GM13976 (cell line): ENCODE results near the gene FTMT.

ENCODE experiments used
- DNase-seq: peaks from one replicate; pipeline ENCODE4 v3.0.0; 2012; ENCODE audit warnings: low spot score
- in situ Hi-C: fragments of 300-500 bp; cut with MboI; formaldehyde crosslinking; loops from one replicate; pipeline ENCODE4 v1.12.0; 2022; ENCODE audit warnings: low sequenced_read_pairs, mixed read lengths, inconsistent platforms; ENCODE audit not compliant: unreplicated experiment
- TF ChIP-seq, protein P1 (sequence below): IDR thresholded peaks from 2 replicates; pipeline ENCODE4 v1.5.1; 2012; ENCODE audit warnings: borderline replicate concordance, mild to moderate bottlenecking; ENCODE audit not compliant: insufficient read depth; ENCODE audit errors: extremely low read depth, missing control alignments, control extremely low read depth

Gene FTMT

DNA sequence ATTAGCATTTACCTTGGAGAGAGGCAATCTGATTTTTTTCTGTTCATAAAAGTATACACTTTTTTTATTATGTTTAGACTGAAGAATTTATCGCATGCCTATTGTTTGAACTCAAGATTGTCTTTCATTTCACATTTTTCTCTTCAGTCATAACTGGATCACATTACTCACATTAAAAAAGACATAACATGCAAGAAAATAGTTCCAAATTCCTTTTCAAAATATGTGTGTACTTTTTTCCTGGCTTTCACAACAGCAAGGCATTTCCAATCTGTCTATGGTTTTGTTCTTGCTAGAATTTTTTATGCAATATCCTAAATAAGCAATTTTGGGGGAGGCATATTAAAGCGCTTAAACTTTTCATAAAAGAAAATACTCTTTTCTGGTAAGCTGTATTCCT, 21.2 kb downstream of the FTMT start:
- no peak for DNase-seq
- in situ Hi-C loops, result no loop called here
- TF ChIP-seq, protein P1, sequence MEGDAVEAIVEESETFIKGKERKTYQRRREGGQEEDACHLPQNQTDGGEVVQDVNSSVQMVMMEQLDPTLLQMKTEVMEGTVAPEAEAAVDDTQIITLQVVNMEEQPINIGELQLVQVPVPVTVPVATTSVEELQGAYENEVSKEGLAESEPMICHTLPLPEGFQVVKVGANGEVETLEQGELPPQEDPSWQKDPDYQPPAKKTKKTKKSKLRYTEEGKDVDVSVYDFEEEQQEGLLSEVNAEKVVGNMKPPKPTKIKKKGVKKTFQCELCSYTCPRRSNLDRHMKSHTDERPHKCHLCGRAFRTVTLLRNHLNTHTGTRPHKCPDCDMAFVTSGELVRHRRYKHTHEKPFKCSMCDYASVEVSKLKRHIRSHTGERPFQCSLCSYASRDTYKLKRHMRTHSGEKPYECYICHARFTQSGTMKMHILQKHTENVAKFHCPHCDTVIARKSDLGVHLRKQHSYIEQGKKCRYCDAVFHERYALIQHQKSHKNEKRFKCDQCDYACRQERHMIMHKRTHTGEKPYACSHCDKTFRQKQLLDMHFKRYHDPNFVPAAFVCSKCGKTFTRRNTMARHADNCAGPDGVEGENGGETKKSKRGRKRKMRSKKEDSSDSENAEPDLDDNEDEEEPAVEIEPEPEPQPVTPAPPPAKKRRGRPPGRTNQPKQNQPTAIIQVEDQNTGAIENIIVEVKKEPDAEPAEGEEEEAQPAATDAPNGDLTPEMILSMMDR, result no peak

DNA sequence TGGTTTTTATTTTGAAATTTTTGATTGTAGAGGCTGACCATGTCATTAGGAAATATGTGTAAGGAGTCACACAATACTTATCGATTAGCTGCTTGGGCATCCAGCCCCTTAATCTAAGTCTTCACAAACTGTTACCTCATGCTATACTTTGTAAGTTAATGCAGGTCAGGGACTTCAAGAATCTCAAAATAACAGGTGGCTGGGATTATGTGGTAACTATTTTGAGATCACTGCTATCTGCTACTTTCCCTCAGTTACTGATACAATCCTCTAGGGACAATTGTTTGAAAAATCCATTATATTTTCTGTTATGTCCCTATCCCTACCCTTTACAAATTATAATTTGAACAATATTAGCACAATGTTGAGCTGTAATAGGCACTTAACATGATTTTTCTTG, 21.7 kb downstream of the FTMT start:
- no peak for DNase-seq
- TF ChIP-seq, protein P1, result no peak
- in situ Hi-C loops, result no loop called here

DNA sequence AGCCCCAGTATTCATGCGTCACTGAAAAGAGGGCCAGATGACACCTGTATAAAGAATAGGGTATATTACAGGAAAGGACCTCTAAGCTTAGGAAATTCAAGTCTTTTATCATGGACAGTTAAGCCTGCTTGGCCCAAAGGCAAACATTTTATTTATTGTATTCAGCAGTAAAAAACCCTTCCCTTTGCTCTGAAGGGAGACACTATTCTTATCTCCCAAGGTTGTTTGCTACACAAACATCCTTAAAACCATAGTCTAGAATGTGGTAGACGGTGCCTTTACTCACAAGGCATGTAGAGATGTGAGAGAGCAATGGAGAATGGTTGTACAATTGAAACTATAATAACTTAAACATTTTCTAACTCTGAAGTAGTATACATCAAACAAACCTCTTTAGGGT, 33.9 kb downstream of the FTMT start:
- DNase-seq, result no peak
- in situ Hi-C loops, result no loop called here

DNA sequence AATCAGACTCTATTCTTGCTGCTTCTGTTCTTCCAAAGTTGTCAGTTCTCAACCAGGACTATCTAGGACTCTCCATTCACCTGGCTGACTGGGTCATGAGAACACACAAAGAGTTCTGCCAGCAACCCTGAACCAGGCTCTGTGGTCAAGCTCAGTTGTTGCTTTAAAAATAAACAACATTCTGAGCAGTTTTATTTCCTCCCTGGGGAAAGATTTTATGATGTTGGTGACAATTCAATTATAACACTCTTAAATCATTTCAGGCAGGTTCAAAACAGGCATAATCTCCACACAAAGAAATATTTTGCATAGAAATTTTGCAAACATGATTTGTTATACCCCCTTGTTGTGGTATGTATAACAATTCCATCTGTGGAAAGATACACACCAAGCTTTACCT, 36.0 kb downstream of the FTMT start:
- TF ChIP-seq, protein P1, result no peak
- no peak for DNase-seq
- in situ Hi-C loops, result no loop called here

More for the DNA sequence above, 33.9 kb downstream of the FTMT start:
- TF ChIP-seq, protein P1, result no peak

DNA sequence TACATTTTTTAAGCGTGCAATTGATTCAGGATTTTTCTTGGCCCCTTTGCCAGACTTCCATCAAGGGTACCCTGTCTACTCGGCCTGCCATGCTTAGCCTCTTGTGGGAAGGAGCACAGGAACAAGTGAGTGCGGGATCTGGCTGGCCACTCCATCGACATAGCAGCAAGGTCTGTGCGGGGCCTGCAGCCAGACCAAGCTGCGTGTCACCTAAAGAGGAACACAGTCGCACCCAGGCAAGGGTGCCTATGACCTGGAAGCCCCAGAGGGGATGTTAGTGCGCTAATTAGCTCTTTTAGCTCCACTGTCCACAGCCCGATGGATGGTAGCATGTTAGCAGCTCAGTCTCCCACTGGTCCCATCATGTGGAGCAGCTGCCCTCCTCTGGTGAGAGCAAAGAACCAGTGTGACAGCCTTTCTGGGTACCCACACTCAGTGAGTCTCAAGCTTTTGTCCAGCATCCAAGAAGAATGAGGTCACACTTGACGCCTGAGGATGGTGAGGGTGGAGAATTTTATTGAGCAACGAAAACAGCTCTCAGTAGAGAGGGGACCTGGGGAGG, 38.7 kb downstream of the FTMT start:
- in situ Hi-C loops, result no loop called here
- DNase-seq, result no peak

DNA sequence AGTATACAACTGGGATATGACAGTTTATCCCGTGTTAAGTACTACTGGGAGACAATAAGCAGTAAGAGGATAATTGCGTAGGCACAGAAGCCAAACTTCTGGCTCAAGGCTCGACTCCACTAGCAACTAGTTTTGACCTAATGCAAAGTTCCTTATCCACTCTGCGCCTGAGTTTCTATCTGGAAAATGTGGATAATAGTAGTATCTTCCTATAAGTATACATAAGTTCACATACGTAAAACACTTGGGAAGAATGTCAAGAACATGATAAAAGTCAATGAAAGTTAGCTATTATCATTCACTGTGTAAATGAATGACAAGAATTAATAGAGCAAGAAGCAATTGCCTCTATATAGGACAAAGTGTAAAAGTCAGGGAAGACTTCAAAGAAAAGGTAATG, 45.7 kb downstream of the FTMT start:
- in situ Hi-C loops, result no loop called here
- TF ChIP-seq, protein P1, result no peak
- DNase-seq, result no peak

More for the DNA sequence above, 38.7 kb downstream of the FTMT start:
- TF ChIP-seq, protein P1, result no peak
